HT1080 (cell line): Measurements from ENCODE around the gene SH3BP5. TPM values are rescaled to one million over a fixed set of nuclear protein-coding genes. Genes with fewer than 3 reads are reported as not detected.

Experiments
- DNase-seq: peaks from one replicate; pipeline ENCODE4 v3.0.0-alpha.2; 2015; ENCODE audit warnings: low read depth
- total RNA-seq: library from RNA; depleted of rRNA; stranded (reverse); fragments of >200 nt; shearing (Covaris generic); gene quantifications from 2 replicates; pipeline ENCODE4 v1.2.3, GENCODE V29; 2014

The SH3BP5 gene
- total RNA-seq, 1 experiment from 2014 or later: 28.8 TPM

DNA sequence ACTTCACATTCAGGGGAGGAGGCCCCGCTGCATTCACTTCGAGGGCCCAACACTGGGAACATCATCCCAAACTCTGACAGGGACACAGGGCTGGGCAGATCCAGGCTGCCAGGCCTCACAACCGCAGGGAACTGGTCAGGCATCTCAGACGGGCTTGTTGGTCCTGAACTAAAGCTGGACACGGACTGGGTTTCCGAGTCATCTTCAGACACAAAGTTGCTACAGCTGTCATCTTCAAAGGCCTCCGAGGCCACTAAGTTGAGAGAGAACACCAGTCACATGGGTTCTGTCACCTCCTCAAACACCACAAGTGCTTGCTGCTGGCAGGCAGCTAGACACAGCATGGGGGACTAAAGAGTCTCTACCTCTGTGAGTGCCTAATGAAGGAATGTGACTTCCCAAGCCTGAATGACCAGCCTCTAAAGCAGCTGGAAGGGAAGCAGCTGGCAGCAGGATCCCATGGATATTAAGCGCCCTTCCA lies 75.5 kb downstream of the SH3BP5 start:
- no peak for DNase-seq

- no peak for DNase-seq
These were observed 77.2 kb downstream of the SH3BP5 start for GRCh38 chr3:15255215-15255614.

GRCh38 chr3:15253023-15253697 lies 79.2 kb downstream of the SH3BP5 start:
- no peak for DNase-seq

- no peak for DNase-seq
These were observed 86.2 kb downstream of the SH3BP5 start for GRCh38 chr3:15246186-15246585.

GRCh38 chr3:15243822-15244482 lies 88.4 kb downstream of the SH3BP5 start:
- no peak for DNase-seq

DNA sequence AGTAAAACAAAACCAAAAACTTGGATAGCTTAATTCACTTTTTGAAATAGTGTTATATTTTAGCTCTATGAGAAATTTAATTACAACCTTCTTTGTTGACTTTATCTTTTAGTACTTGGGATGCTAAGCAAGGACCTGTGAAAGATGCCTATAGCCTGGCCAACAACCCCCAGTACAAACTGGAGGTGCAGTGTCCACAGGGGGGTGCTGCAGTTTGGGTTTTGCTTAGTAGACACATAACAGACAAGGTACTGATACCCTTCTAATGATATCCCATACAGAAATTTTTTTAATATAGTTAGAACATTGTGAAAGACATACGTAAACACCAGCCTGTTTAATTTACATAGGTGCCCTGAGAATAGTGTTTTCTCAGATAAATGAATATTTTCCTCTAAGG lies 91.0 kb downstream of the SH3BP5 start:
- peak; percentile 33 for DNase-seq

GRCh38 chr3:15229262-15229661 lies 103.1 kb downstream of the SH3BP5 start:
- no peak for DNase-seq

DNA sequence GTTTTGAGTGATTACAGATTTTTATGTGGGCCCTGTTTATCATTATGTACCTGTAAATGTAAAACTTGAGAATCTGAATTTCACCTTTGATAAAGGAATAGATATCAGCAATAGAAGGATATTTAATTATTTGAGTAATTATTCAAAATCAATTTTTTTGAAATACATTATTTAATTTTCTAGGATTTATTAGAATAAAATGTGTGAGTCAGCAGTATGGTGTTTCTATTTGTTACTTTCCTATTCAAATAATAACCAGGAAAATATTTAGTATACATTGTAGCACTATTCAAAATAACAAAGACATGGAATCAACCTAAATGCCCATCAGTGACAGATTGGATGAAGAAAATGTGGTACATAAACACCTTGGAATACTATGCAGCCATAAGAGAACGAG lies 104.2 kb downstream of the SH3BP5 start:
- DNase-seq: no peak

GRCh38 chr3:15223685-15224572 lies 108.5 kb downstream of the SH3BP5 start:
- no peak for DNase-seq

DNA sequence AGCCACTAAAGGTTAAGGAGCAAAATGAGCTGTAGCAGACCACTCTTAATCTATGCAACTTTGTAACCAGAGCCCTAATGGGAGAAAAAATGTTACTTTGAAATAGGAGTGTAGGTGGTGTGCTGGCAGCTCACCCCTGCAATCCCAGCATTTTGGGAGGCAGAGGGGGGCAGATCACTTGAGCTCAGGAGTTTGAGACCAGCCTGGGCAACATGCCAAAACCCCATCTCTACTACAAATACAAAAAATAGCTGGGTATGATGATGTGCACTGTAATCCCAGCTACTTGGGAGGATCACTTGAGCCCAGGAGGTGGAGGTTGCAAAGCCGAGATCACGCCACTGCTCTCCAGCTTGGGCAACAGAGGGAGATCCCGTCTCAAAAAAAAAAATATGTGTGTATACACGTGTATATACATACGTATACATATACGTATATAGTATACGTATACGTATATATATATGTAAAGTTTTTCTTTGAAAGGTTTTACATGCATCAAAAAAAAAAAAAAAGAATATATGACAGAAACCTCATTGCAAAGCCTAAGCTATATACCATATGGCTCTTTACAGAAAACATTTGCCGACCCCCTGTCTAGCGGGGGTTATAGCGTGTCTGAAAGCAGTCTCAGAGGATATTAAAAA lies 110.7 kb downstream of the SH3BP5 start:
- DNase-seq: no peak

DNA sequence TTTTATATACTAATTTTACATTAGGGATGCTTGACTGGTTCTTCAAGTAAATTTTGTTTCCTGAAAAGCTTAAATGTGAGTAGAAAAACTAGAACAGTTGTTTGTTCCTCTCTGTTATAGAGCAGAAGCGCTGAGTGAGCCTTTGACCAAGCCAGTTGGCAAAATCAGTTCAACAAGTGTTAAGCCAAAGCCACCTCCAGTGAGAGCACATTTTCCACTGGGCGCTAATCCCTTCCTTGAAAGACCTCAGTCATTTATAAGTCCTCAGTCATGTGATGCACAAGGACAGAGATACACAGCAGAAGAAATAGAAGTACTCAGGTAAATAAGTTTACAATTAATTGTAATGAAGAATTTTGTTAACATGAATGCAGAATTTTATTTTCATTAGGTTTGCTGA lies 111.7 kb downstream of the SH3BP5 start:
- no peak for DNase-seq

GRCh38 chr3:15220056-15220455 lies 112.3 kb downstream of the SH3BP5 start:
- no peak for DNase-seq

- no peak for DNase-seq
These were observed 113.7 kb downstream of the SH3BP5 start for GRCh38 chr3:15218689-15219088.

- DNase-seq: no peak
These were observed 114.5 kb downstream of the SH3BP5 start for GRCh38 chr3:15217841-15218267.

- DNase-seq: no peak
These were observed 115.2 kb downstream of the SH3BP5 start for GRCh38 chr3:15217011-15217671.

DNA sequence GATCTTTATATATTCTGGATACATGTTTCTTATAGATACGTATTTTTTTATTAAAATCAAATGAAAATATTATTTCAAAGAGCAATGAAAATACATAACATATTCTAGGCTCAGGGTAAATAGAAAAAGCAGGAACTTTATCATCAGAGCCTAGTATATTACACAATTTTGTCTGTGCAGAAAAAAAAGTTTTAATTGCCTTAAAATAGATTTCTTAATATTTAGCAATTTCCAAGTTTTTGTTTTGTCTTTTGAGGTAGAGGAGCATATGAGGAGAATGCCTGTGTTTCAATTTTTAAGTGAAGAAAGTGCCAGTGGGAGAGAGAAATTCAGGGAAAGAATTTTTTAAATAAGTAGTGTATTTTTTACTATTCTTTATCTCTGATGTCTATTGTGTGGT lies 115.9 kb downstream of the SH3BP5 start:
- DNase-seq: no peak

DNA sequence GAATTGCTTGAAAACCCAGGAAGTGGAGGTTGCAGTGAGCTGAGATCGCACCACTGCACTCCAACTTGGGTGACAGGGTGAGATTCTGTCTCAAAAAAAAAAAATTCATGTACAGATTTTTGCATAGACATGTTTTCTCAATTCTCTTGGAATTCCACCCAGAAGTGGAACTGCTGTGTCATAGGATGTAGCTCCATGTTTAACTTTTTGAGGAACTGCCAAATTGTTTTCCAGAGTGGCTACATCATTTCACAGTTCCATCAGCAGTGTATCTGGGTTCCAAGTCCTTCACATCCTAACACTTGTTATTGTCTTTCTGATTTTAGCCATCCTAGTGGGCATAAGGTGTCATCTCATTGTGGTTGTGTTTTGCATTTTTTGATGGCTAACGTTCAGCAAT lies 116.4 kb downstream of the SH3BP5 start:
- DNase-seq: no peak

DNA sequence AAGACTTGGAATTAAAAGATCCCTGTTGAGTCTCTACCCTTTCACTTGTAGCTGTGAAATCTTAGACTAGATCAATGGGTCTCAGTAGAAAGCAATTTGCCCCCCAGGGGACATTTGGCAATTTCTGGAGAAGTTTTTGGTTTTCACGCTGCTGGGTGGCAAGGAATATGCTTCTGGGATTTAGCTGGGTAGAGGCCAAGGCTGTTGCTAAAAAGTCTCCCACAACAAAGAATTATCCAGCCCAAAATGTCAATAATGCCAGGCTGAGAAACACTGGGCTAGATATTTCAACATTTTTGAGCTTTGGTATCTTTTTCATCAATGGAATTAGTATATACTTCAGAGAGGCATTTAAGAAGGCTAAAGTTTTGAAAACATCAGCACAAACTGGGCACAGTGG lies 117.6 kb downstream of the SH3BP5 start:
- DNase-seq: no peak

GRCh38 chr3:15211937-15212336 lies 120.4 kb downstream of the SH3BP5 start:
- no peak for DNase-seq

- no peak for DNase-seq
These were observed 124.4 kb downstream of the SH3BP5 start for GRCh38 chr3:15207836-15208504.
